Inflammatory macrophage treated with lipopolysaccharide for 4 hours (primary cell): ENCODE data around the gene WDFY3.

Source experiments
- DNase-seq: peaks from one replicate; pipeline ENCODE4 v3.0.0-alpha.2; 2020

WDFY3 gene

DNA sequence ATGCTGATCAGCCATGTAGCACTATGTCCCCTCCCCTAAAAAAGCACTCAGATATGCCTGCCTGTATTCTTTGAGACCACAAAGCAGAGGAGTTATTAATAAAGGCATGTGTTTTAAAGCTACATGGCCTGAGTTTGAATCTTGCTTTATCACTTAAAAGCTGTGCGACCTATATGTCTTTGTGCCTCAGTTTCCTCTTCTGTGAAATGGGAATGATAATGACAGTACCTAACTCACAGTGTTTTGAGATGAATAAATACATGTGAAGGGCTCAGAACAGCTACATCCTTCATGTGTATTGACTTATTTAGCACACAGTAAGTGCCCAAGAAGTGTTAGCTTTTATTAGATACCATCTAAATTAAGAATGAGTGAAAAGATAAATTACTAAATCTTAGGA lies 180.0 kb downstream of the WDFY3 start:
- DNase-seq, result no peak

DNA sequence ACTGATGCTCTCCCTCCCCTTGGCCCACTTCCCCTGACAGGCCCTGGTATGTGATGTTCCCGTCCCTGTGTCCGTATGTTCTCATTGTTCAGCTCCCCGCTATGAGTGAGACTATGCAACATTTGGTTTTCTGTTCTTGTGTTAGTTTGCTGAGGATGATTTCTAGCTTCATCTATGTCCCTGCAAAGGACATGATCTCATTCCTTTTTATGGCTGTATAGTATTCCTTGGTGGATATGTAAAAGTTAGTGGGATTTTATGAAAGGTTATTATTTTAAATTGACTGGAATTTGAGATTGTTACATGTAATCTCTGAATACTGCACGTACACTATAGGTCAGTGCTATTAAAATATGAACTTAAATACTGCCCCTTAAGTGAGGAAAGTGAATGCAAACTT lies 184.0 kb downstream of the WDFY3 start:
- no peak for DNase-seq

DNA sequence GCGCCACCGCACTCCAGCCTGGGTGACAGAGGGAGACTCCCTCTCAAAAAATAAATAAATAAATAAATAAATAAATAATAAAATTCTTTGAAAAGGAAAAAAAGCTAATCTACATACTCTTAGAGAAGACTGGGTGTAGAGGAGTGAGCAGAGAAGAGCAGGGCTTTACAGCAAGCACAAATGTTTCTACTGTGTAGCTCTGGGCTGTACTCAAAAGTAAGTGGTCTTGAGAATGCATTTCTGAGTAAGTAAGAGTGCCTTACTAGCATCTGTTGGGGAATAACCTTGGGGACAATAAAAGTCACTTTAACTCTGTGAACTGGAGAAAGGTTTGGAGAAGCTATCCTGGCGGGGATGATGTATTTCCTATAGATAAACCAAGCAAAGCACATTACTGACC lies 185.8 kb downstream of the WDFY3 start:
- no peak for DNase-seq

DNA sequence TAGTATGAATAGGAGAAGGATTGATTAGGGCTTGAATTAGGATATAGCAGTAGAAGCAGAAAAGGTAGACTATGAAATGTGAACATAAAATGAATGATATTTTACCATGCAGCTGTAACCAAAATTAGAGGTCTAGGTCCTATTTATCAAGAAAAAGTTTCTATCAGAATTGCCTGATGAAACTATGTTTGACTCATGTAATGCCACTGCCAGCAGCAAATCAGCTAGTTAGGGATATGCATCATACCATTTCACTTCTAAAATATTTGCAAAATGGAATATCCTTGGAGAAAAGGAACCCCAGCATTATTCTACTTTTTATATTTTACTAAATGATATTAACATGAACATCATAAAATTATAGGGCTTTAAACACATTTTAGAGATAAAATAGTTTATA lies 188.4 kb downstream of the WDFY3 start:
- DNase-seq, result no peak

DNA sequence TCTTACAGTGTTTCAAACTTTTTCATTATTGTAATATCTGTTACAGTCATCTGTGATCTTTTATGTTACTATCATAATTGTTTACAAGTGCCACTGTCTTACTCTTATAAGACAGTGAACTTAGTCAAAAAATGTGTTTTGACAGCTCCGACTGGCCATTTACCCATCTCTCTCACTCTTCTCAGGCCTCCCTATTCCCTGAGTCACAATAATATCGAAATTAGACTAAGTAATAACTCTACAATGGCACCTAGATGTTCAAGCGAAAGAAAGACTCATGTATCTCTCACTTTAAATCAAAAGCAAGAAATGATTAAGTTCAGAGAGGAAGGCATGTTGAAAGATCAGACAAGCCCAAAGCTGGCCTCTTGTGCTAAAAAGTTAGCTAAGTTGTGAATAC lies 199.3 kb downstream of the WDFY3 start:
- DNase-seq, result no peak

DNA sequence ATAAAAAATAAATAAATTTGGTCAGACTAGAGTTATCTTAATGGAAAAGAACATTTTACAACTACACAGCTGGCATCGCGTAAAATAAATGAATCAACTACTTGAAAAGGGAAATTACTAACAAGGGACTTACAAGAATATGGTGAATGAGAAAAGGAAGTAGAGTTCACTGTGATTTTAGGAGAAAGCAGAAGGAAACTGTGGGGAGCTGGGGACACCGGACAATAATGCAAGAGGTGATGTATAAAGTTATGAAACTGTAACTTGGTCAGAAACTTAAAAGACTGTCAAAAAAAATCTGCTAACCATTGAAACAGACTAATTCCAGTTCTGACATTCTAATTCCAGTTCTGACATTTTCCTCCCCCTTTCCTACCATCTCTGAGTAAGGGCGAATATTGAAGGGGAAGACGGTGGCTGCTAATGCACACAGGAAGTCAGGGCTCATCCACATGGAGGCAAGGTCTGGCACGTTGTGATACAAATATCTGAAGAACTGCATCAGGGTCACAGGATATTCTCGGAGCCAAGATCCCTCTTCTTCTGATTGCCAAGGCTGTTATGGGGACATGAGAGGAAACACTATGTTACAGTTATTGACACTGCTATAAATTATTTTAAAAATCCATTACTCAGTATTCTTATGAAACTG lies 213.0 kb downstream of the WDFY3 start:
- peak; percentile 88 for DNase-seq

DNA sequence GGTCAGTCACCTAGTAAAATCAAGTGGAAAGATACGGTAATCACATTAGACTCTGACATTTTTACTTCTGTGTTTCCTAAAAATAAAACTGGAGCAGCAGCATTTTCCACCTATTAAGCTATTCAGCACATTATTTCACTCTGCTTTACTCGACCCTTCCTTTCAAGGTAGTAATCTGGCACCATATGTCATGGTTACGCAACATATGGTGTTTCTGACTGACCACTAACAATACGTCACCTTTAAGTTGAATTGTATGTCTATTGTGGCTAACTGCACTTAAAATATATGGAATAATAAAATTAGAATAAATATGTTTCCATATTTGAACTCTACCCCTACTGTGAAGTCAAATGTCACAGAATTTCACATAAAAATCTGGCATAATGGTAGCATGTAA lies 214.8 kb downstream of the WDFY3 start:
- no peak for DNase-seq

DNA sequence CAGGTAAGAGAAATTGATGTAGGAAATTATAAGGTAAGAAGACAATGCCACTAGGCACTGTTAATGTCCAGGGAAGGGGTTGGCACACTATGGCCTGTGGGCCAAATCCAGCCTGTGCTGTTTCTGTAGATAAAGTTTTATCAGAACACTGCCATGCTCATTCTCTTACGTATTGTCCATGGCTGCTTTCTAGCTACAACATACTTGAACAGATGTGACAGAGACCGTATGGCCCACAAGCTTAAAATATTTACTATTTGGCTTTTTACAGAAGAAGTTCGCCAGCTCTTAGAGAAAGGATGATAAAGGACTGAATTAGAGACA lies 215.6 kb downstream of the WDFY3 start:
- DNase-seq, result no peak

DNA sequence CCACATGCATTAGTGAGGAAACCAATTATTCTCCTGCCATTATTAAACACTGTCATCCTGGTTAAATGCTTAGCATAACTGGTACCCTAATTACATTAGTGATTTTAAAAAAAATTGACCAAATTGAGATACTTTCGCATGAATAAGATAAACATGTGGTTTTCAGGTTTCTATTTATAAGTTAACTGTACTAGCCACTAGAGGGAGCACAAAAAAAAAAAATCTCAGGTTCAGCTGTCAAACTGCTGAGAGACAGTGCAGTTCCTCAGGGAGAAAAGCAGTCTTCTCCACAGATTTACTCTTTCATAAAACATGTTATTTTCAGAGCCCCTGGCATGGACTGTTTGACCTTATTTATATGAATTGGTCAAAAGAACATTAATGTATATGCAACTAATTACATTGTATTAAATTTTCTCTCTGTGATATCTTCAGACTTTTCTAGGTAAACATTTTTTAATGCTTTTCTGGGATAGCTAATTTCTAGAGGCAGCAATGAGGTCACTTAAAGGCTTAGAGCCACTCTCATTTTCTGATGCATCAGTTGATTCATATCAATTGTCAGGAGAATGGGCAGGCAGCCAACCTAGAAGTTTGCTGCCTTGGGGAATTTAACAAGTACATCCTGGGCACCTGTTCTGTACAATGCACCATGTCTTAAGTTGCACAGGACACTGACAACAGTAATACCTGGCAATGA lies 216.1 kb downstream of the WDFY3 start:
- DNase-seq, result peak; percentile 56

DNA sequence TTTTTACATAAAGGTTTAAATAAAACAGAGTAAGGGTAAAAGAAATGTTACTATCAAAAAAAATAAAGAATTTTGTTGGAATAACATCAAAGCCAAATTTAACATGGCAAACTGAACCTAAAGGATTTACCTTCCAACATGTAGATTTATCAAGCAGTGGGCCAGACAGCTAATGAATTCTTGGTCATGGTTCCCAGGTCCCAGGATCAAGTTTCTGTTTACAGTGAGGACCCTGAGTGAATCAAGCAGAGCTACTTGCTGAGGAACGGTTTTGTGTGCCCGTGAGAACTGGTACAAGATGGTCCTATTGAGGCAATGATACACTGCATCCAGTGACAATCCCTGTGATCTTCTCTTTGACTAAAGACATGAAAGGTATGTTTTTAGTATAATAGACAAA lies 226.4 kb downstream of the WDFY3 start:
- no peak for DNase-seq

DNA sequence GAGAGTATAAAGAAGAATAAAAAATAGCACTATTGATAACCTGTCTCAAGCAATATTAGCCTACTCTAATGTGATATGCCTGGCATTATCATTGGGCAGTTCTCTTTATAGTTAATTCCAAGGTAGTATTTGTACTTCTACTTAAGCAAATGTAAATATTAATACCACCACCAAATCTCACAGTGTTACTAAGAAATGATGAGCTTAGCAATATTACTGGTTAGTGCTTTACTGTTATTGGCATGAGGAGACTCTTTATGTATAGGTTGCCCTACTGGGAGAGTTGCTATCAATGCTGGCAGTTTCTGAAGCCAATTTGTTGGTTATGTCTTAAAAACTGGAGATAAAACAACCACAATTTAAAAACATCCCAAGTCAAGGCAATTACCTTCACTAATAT lies 227.9 kb downstream of the WDFY3 start:
- DNase-seq, result no peak

DNA sequence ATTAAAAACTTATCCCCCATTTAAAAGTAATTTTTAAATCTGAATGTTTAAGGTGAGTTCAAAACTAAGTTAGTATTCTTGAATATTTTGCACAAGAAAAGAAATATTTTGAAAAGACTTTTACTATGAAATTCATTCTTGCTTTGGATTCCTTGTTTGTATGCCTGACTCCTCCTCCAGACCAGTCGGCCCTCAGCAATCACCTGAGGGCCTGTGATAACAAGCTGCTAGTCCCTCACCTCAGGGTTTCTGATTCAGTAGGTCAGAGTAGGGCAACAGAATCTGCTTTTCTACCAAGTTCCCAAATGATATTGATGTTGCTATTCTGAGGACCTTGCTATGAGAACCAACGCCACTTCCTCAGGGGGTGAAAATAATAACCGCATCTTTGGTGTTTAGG lies 228.8 kb downstream of the WDFY3 start:
- no peak for DNase-seq

DNA sequence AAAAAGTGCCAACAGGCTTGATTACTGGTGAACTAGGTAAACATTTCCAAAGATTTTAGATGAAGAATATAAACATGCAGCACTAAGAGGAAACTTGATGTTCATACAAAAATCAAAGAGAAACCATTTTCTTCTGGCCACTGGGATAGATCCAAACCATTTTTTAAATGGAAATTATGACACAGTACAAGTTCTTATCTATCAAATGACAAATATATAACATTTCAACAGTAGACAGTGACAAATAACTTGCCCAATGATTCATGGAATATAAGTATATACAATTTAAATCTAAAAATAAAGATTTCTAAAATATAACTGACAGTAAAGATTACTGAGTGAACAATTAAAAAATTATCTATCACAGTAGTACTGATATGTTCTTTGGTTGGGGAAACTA lies 232.5 kb downstream of the WDFY3 start:
- no peak for DNase-seq

DNA sequence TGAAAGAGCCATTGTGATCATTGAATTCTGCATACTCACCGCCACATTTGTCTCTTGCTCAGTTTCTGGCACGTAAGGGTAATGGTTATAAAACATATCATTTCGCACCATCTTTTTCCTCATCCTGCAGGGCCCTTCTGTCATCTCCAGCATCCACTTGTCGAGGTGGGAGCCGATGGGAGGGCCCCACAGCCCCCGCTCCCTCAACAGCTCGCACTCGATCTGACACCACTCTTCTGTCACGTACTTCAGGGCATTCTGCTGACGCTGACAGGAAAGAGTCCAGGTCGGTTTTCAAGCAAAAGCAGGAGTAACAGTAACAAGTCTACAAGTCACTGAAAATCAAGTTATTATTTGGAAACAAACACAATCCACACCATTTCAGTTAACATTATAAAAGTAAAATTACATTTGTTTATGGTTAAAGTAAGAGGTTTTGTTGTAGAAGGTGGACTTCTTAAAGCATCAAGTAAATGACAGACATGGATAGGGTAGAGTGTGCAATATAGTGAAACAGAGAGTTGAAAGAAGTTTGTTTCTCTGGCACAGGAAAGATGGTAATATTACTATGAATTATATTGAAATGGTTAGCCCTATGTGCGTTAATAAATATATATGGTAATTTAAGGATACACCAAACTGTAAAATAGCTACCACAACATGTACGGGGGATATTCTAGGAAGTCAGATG lies 233.0 kb downstream of the WDFY3 start:
- no peak for DNase-seq

DNA sequence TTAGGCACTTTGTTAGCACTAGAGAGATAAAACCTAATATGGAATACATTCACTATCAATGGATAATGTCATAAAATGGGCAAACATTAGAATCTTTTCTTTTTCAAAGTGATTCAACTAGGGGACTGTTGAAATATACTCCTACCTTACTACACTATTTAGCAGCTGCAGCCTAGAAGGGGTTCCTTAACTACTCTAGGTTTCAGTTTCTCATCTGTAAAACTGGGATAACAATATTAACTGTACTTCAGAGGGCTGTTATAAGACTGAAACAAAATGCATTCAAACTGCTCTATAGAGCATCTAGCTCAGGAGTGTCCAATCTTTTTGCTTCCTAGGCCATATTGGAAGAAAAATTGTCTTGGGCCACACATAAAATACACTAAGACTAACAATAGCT lies 236.1 kb downstream of the WDFY3 start:
- peak; percentile 27 for DNase-seq

DNA sequence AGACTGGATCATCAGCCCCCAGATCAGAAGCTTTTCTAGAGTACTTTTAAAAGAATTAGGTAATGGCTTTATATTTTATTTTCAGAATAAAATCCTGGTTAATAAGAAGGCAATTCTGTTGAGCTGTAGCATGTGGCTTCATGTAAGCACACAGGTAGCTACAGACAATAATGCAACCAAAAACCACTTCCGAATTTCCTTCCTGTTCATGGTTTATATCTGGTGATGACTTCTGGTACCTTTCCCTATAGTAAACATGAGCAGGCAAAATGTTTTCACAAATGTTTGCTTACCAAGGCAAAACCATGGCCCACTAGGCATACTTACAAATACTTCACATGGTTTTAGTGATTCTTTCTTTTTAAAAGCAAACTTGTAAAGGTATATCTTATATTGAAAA lies 239.0 kb downstream of the WDFY3 start:
- no peak for DNase-seq

DNA sequence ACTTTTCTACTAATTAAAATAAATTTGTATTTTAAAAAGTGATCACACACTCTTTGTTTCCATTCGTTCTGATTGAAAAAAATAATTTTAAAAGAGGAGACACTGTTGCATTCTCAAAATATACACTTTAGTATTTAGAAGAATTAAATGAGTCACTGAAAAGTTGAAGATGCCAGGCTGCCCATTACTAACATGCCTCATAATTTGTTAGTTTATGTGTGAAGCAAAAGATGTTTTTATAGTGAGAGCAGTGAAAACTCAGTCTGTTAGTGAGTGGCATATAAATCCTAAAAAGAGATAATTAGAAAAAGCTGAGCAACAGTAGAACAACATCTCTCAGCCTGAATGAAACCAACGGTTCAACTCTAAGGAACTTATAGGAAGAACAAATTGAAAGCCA lies 240.1 kb downstream of the WDFY3 start:
- DNase-seq, result no peak

DNA sequence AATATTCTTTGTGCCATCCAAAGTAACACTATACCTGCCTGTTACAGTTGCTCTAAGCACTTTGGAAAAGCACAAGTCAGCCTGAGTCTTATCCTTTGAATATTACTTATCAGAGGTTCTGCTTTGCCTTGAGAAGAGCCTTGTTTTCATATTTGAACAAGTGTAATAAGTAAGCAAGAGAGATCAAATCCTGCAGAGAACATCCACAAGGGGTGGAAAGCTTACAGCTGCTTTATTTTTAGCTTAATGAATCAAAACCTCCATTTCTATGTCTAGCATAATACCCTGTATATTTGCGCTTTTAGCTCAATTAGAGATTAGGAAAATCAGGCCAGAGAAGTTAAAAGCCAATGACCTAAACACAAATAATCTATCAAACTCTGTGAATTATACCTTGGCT lies 243.8 kb downstream of the WDFY3 start:
- no peak for DNase-seq

DNA sequence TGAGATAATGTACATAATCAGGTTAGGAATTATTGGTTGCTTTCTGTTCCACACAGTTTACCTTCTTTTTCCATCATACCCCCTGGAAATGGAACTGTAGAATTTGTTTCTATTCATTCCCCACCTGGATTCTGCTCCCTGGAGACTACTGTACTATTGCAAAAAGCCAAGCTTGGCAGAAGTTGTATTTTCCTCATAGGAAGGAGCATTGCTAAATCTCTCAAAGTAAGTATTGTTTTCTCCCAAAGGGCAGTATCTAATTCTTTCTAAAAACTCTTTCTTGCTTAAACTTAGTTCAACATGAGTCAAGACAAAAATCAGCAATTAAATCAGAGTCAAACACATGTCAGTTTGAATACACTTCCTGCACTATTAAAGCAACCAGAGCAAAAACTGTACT lies 247.4 kb downstream of the WDFY3 start:
- no peak for DNase-seq

DNA sequence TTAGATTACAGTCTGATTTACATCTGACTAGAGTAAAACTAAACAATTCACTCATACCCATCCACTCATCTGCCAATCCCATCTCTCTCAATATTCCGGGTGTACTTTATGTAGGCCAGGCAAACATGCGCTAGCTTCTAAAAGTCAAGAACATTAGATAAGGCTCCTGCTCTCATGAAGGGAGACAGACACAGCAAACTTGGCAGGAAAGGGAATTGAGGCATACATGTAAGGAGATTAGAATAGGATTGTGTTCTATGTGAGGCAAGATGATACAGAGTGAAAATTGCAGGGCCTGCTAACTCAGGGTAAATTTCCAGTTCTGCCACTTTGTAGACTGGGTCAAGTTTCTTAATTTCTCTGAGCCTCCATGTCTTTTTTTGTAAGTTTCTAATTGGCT lies 247.8 kb downstream of the WDFY3 start:
- no peak for DNase-seq

DNA sequence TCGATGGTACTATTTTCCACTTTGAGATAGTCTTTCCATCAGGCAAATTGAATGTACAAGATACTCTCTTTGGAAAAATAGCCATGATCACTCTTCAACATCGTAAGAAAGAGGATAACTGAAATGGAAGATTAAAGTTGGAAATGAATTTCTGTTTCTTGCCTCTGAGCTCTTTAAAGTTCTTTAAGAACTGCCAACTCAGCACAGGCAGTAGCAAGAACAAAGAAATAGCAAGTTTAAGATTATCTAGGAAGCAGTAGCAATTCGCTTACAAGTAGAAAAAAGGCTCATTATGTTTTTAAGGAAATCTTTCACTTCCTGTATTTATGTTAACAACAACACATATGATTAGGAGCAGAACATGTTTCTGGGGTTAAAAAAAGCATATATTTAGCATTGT lies 255.9 kb downstream of the WDFY3 start:
- no peak for DNase-seq

DNA sequence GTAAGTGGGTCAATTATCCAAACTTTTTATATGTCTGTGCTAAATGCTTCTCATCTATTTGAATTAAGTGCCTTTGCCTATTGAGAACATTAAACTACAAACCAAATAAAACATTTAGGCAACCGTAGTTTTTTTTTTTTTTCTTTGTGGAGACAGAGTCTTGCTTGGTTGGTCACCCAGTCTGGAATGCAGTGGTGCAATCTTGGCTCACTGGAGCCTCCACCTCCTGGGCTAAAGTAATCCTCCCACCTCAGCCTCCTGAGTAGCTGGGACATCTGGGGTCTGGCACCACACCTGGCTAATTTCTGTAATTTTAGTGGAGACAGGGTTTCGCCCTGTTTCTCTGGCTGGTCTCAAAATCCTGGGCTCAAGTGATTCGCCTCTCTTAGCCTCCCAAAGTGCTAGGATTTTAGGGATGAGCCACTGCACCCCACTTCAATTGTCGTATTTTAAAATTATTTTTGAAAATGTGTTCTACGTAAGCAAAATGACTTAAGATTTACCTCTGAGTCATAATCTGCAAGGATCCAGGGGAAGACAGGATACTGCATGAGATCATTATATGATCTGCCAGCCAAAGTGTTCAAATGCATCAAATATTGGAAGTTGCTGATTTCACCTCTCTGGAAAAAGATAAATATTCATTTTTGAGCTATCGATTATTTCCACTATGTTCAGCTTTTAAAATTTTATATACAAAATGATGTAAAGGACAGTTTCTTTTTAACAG lies 257.9 kb downstream of the WDFY3 start:
- DNase-seq, result no peak

DNA sequence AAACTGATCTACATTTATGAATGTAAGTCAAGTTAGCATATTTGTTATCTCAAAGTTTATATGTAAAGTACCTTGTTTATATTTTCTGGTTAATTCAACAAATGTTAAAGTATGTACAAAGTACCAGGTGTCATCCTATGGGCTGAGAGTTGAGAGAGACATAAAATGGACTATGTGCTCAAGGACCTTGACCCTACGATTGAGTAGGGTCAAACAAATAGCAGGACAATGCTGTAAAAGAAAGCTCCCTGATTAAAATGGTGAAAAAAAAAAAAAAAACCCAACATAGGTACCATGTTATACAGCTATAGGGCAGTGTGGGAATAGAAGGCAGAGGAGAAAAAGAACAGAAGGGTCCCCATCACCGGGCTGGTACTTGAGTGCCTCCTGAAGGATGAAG lies 260.2 kb downstream of the WDFY3 start:
- DNase-seq, result no peak
